GM21390 (cell line): ENCODE measurements around the gene GOLGA1.
"Not testable (repeated sequence)": the region's sequence is repeated elsewhere in the genome, so short reads cannot be mapped to it uniquely, and the experiment has no call there.

Source experiments
- ATAC-seq: cut with Tn5 transposase; IDR thresholded peaks from one replicate; pipeline ENCODE4 v1.9.1; 2021; ENCODE audit not compliant: unreplicated experiment

The GOLGA1 gene

GRCh38 chr9:124839612-124840299 lies 101.1 kb downstream of the GOLGA1 start:
- ATAC-seq: no peak

GRCh38 chr9:124838567-124839275 lies 102.2 kb downstream of the GOLGA1 start:
- not testable (repeated sequence) for ATAC-seq

- ATAC-seq: not testable (repeated sequence)
Measured at GRCh38 chr9:124838132-124838531, 102.8 kb downstream of the GOLGA1 start.

- no peak for ATAC-seq
Measured at GRCh38 chr9:124835026-124835557, 105.8 kb downstream of the GOLGA1 start.

- ATAC-seq: no peak
Measured at GRCh38 chr9:124834591-124834990, 106.3 kb downstream of the GOLGA1 start.

GRCh38 chr9:124831642-124832364 lies 109.1 kb downstream of the GOLGA1 start:
- ATAC-seq: no peak

GRCh38 chr9:124830593-124830992 lies 110.3 kb downstream of the GOLGA1 start:
- ATAC-seq: no peak

- no peak for ATAC-seq
Measured at GRCh38 chr9:124829334-124829669, 111.6 kb downstream of the GOLGA1 start.

GRCh38 chr9:124828489-124829333 lies 112.2 kb downstream of the GOLGA1 start:
- no peak for ATAC-seq
